Effector memory CD8-positive, alpha-beta T cell (primary cell): ENCODE results near the gene CHRND.

Source experiments
- ATAC-seq: fragments of 150-1000 bp; cut with Tn5 transposase; replicated peaks from 2 replicates; pipeline ENCODE4 v1.10.0; 2021; ENCODE audit warnings: mild to moderate bottlenecking, moderate library complexity
- DNase-seq, 3 experiments: peaks; one replicate each; pipeline ENCODE4 v3.0.0; 2021
- H3K27ac Mint-ChIP-seq, 2 donors: one replicate each; pipeline ENCODE4 v1.8.0; 2022; ENCODE audit warnings: mild to moderate bottlenecking in 2 of 2, mixed read lengths in 2 of 2, moderate library complexity in 2 of 2
- H3K27me3 Mint-ChIP-seq, 2 donors: one replicate each; pipeline ENCODE4 v1.8.0; 2022; ENCODE audit warnings: mixed read lengths in 2 of 2
- H3K36me3 Mint-ChIP-seq: one replicate; pipeline ENCODE4 v1.8.0; 2022; ENCODE audit warnings: mild to moderate bottlenecking, moderate library complexity, mixed read lengths; ENCODE audit not compliant: insufficient read depth
- H3K4me1 Mint-ChIP-seq, 2 donors: one replicate each; pipeline ENCODE4 v1.8.0; 2022; ENCODE audit warnings: low read depth in 2 of 2, mixed read lengths in 2 of 2
- H3K4me3 Mint-ChIP-seq, 2 donors: one replicate each; pipeline ENCODE4 v1.8.0; 2022; ENCODE audit warnings: mild to moderate bottlenecking in 2 of 2, mixed read lengths in 2 of 2, moderate library complexity in 2 of 2
- H3K9me3 Mint-ChIP-seq, 2 donors: one replicate each; pipeline ENCODE4 v1.8.0; 2022; ENCODE audit warnings: mixed read lengths in 2 of 2
- total RNA-seq, 9 experiments: gene quantifications; one replicate each; lab custom pipeline; 2026; lab: John Stamatoyannopoulos, UW

The CHRND gene
- total RNA-seq, result 0 to 0.07 (median 0) reads per million in 9 experiments

GRCh38 chr2:232525791-232526371, at the start of gene CHRND:
Gene CHRND, plus strand, starts transcription at chr2:232526160. Its CDS starts 56 bp downstream, at chr2:232526216.
- DNase-seq (no peak), ATAC-seq (no peak)
- Mint-ChIP-seq H3K27ac (no peak within 1 kb of the TSS), H3K9me3 (no peaks in the 10 kb centered on the region), H3K36me3 (peaks cover 3% of the 10 kb centered on the region), H3K4me3 (no peak within 1 kb of the TSS), H3K4me1 (peaks cover 16 to 23% of the 10 kb centered on the region in 2 donors), H3K27me3 (peaks cover 49 to 84% of the 10 kb centered on the region in 2 donors)

GRCh38 chr2:232476791-232477190, 49.2 kb upstream of the CHRND start:
- no peaks in the 10 kb centered on the region for H3K36me3 Mint-ChIP-seq
- peaks cover 31 to 74% of the 10 kb centered on the region in 2 donors for H3K27me3 Mint-ChIP-seq
- ATAC-seq (no peak), DNase-seq (no peak)
- H3K4me3 Mint-ChIP-seq, result no peak overlapping the region
- no peak overlapping the region for H3K27ac Mint-ChIP-seq
- H3K4me1 Mint-ChIP-seq, result peaks cover 0 to 3% of the 10 kb centered on the region in 2 donors
- peaks cover 0 to 10% of the 10 kb centered on the region in 2 donors for H3K9me3 Mint-ChIP-seq

GRCh38 chr2:232477751-232478510, 48.0 kb upstream of the CHRND start:
- ATAC-seq, result no peak
- no peak for DNase-seq
- H3K4me1 Mint-ChIP-seq, result peaks cover 0 to 3% of the 10 kb centered on the region in 2 donors
- H3K27me3 Mint-ChIP-seq, result peaks cover 21 to 74% of the 10 kb centered on the region in 2 donors
- no peaks in the 10 kb centered on the region for H3K36me3 Mint-ChIP-seq
- no peak overlapping the region for H3K27ac Mint-ChIP-seq
- H3K4me3 Mint-ChIP-seq, result no peak overlapping the region
- H3K9me3 Mint-ChIP-seq, result peaks cover 0 to 3% of the 10 kb centered on the region in 2 donors

GRCh38 chr2:232478571-232479340, 47.2 kb upstream of the CHRND start:
- no peak overlapping the region for H3K27ac Mint-ChIP-seq
- no peak for DNase-seq
- no peak overlapping the region for H3K4me3 Mint-ChIP-seq
- peaks cover 0 to 3% of the 10 kb centered on the region in 2 donors for H3K4me1 Mint-ChIP-seq
- no peaks in the 10 kb centered on the region for H3K9me3 Mint-ChIP-seq
- H3K27me3 Mint-ChIP-seq, result peaks cover 18 to 77% of the 10 kb centered on the region in 2 donors
- no peaks in the 10 kb centered on the region for H3K36me3 Mint-ChIP-seq
- ATAC-seq, result no peak

GRCh38 chr2:232479341-232480200, 46.4 kb upstream of the CHRND start:
- Mint-ChIP-seq H3K36me3 (no peaks in the 10 kb centered on the region), H3K4me3 (no peak overlapping the region)

GRCh38 chr2:232480201-232481190, 45.5 kb upstream of the CHRND start:
- Mint-ChIP-seq H3K4me1 (peaks cover 5 to 8% of the 10 kb centered on the region in 2 donors), H3K9me3 (no peaks in the 10 kb centered on the region), H3K36me3 (no peaks in the 10 kb centered on the region), H3K27ac (no peak overlapping the region), H3K4me3 (no peak overlapping the region), H3K27me3 (peaks cover 20 to 79% of the 10 kb centered on the region in 2 donors)
- ATAC-seq (no peak), DNase-seq (no peak)

More at GRCh38 chr2:232479341-232480200, 46.4 kb upstream of the CHRND start:
- Mint-ChIP-seq H3K27me3 (peaks cover 16 to 79% of the 10 kb centered on the region in 2 donors), H3K9me3 (no peaks in the 10 kb centered on the region), H3K27ac (no peak overlapping the region), H3K4me1 (peaks cover 0 to 3% of the 10 kb centered on the region in 2 donors)
- no peak for DNase-seq
- ATAC-seq, result no peak

GRCh38 chr2:232481322-232482140, 44.4 kb upstream of the CHRND start:
- Mint-ChIP-seq H3K9me3 (no peaks in the 10 kb centered on the region), H3K27ac (no peak overlapping the region), H3K4me3 (no peak overlapping the region), H3K4me1 (peaks cover 5 to 8% of the 10 kb centered on the region in 2 donors), H3K27me3 (peaks cover 15 to 73% of the 10 kb centered on the region in 2 donors), H3K36me3 (no peaks in the 10 kb centered on the region)
- DNase-seq, result no peak
- ATAC-seq, result no peak

- no peak for ATAC-seq
- H3K27me3 Mint-ChIP-seq, result peaks cover 15 to 67% of the 10 kb centered on the region in 2 donors
- no peak for DNase-seq
These were observed 43.4 kb upstream of the CHRND start for GRCh38 chr2:232482301-232483238.

GRCh38 chr2:232483311-232483922, 42.5 kb upstream of the CHRND start:
- Mint-ChIP-seq H3K27me3 (peaks cover 16 to 71% of the 10 kb centered on the region in 2 donors), H3K36me3 (no peaks in the 10 kb centered on the region), H3K27ac (no peak overlapping the region), H3K4me1 (peaks cover 5 to 8% of the 10 kb centered on the region in 2 donors), H3K4me3 (no peak overlapping the region), H3K9me3 (no peaks in the 10 kb centered on the region)
- DNase-seq, result no peak
- ATAC-seq, result no peak

More at GRCh38 chr2:232482301-232483238, 43.4 kb upstream of the CHRND start:
- Mint-ChIP-seq H3K36me3 (no peaks in the 10 kb centered on the region), H3K9me3 (no peaks in the 10 kb centered on the region), H3K4me1 (peaks cover 5 to 8% of the 10 kb centered on the region in 2 donors), H3K27ac (no peak overlapping the region), H3K4me3 (no peak overlapping the region)

GRCh38 chr2:232483923-232484627, 41.9 kb upstream of the CHRND start:
- DNase-seq, result no peak
- Mint-ChIP-seq H3K36me3 (no peaks in the 10 kb centered on the region), H3K9me3 (no peaks in the 10 kb centered on the region), H3K4me3 (no peak overlapping the region), H3K27me3 (peaks cover 22 to 74% of the 10 kb centered on the region in 2 donors), H3K4me1 (peaks cover 5 to 11% of the 10 kb centered on the region in 2 donors), H3K27ac (no peak overlapping the region)
- ATAC-seq, result no peak
